K562 (cell line): Measurements from ENCODE around the gene FOSL2. TPM values are rescaled to one million over a fixed set of nuclear protein-coding genes. Genes with fewer than 3 reads are reported as not detected.

ENCODE experiments used
- ATAC-seq: fragments of 200-7000 bp; cut with Tn5 transposase; 3 replicates; pipeline ENCODE4 v1.9.1; 2020; ENCODE audit warnings: moderate library complexity
- BruUV-seq: library from RNA; stranded (reverse); fragments of 400-500 nt; replicated peaks from 2 replicates; lab custom pipeline; 2021; lab: Mats Ljungman, UMichigan
- CTCF ChIA-PET: fragments of 300-600 bp; formaldehyde crosslinking; extraction: SDS; loops from one replicate; lab custom pipeline; 2021; ENCODE audit warnings: low intra/inter-chr PET ratio; lab: Yijun Ruan, JAX
- POLR2A ChIA-PET: fragments of 300-600, 350-650 bp; sonication (Branson Sonifier 250); formaldehyde crosslinking; extraction: SDS; loops from one replicate; lab custom pipeline; 2021; ENCODE audit warnings: antibody characterized with exemption, inconsistent platforms; lab: Yijun Ruan, JAX
- DNase-seq, 4 experiments: peaks; one replicate each; pipeline versions ENCODE4 v3.0.0 to v3.0.0-alpha.2; 2011 to 2018; ENCODE audit warnings: low spot score in 3 of 4, mixed read lengths in 3 of 4; ENCODE audit errors: extremely low read depth in 1 of 4
- FAIRE-seq: peaks from 2 replicates; lab custom pipeline; 2011; peaks lifted over from hg19 to GRCh38; lab: Jason Lieb, UNC
- H2AFZ ChIP-seq: 2 replicates; pipeline ENCODE4 v1.6.0; 2011; ENCODE audit warnings: low read depth, low read length, control low read depth, inconsistent platforms
- H3K27ac ChIP-seq: fragments of 200-600 bp; 3 replicates; pipeline ENCODE4 v1.8.0; 2011; ENCODE audit warnings: low read depth, mild to moderate bottlenecking, control low read depth, inconsistent platforms, low read length, moderate library complexity, mixed read lengths; ENCODE audit errors: extremely low read depth
- H3K27me3 ChIP-seq, 2 experiments: fragments of 300-600 bp in 1 of 2; 2 replicates in 1 of 2; 3 replicates in 1 of 2; pipeline versions ENCODE4 v1.6.0 to v1.8.0; 2011; ENCODE audit warnings: inconsistent platforms in 2 of 2, low read length in 2 of 2, mild to moderate bottlenecking in 1 of 2, mixed read lengths in 1 of 2, moderate library complexity in 1 of 2; ENCODE audit not compliant: control insufficient read depth in 2 of 2, insufficient read depth in 2 of 2
- H3K36me3 ChIP-seq: fragments of 300-600 bp; 3 replicates; pipeline ENCODE4 v1.8.0; 2011; ENCODE audit warnings: mild to moderate bottlenecking, low read length, inconsistent platforms; ENCODE audit not compliant: control insufficient read depth, insufficient read depth
- H3K4me1 ChIP-seq, 2 experiments: fragments of 200-600 bp in 1 of 2; replicated peaks in 1 of 2; 2 replicates in 1 of 2; 3 replicates in 1 of 2; pipeline versions ENCODE4 v1.5.1 to v1.8.0; 2011; ENCODE audit warnings: inconsistent platforms in 2 of 2, low read length in 2 of 2, mild to moderate bottlenecking in 1 of 2, mixed read lengths in 1 of 2, moderate library complexity in 1 of 2; ENCODE audit not compliant: control insufficient read depth in 2 of 2, insufficient read depth in 2 of 2
- H3K4me2 ChIP-seq: 2 replicates; pipeline ENCODE4 v1.6.1; 2011; ENCODE audit warnings: low read length, control low read depth, inconsistent platforms, mixed read lengths; ENCODE audit not compliant: insufficient read depth
- H3K4me3 ChIP-seq: fragments of 200-600 bp; sonication (generic), shearing (Covaris generic); 2 replicates; pipeline ENCODE4 v1.5.1; 2016; ENCODE audit warnings: control low read depth, inconsistent platforms
- H3K79me2 ChIP-seq: fragments of 200-600 bp; 3 replicates; pipeline ENCODE4 v1.8.0; 2011; ENCODE audit warnings: low read length, inconsistent platforms; ENCODE audit not compliant: control insufficient read depth, insufficient read depth
- H3K9ac ChIP-seq, 2 experiments: 2 replicates each; pipeline versions ENCODE4 v1.6.0 to v1.6.1; 2011; ENCODE audit warnings: low read depth in 2 of 2, low read length in 2 of 2, control low read depth in 1 of 2, inconsistent platforms in 1 of 2, mild to moderate bottlenecking in 1 of 2, mixed read lengths in 1 of 2; ENCODE audit not compliant: insufficient read depth in 1 of 2
- H3K9me1 ChIP-seq: one replicate; pipeline ENCODE4 v1.6.0; 2011; ENCODE audit warnings: inconsistent platforms, mild to moderate bottlenecking, low read length, moderate library complexity; ENCODE audit not compliant: control insufficient read depth, insufficient read depth
- H3K9me3 ChIP-seq: replicated peaks from 2 replicates; pipeline ENCODE4 v1.5.1; 2011; ENCODE audit warnings: low read depth, low read length, inconsistent platforms; ENCODE audit not compliant: control insufficient read depth, insufficient read depth
- H4K20me1 ChIP-seq: replicated peaks from 2 replicates; pipeline ENCODE4 v1.6.1; 2011; ENCODE audit warnings: low read length, inconsistent platforms, mixed read lengths; ENCODE audit not compliant: control insufficient read depth, insufficient read depth
- CHD1 ChIP-seq: fragments of 200-600 bp; sonication (generic); IDR thresholded peaks from one replicate; pipeline ENCODE4 v1.6.1; 2012; ENCODE audit warnings: mild to moderate bottlenecking, moderate library complexity, low read length, inconsistent platforms
- KDM1A ChIP-seq, 2 experiments: fragments of 450-650 bp; IDR thresholded peaks; 2 replicates each; pipeline ENCODE4 v1.6.1; 2016; ENCODE audit warnings: mild to moderate bottlenecking in 2 of 2
- TAF15 ChIP-seq: fragments of 200-400 bp; formaldehyde crosslinking; IDR thresholded peaks from 2 replicates; pipeline ENCODE4 v1.6.1; 2017; ENCODE audit warnings: mild to moderate bottlenecking, low read depth, low read length, moderate library complexity
- WGBS: fragments of 100-300 bp; shearing (Covaris generic); methylation state at CpG from one replicate; pipeline ENCODE4 v1.1.6; 2016; ENCODE audit warnings: low coverage, mixed read lengths; ENCODE audit not compliant: insufficient coverage; ENCODE audit errors: missing lambda C conversion rate; 5-methylcytosine and 5-hydroxymethylcytosine counted together
- in situ Hi-C: fragments of 300-500 bp; cut with MboI; formaldehyde crosslinking; loops from 4 replicates; pipeline ENCODE4 v1.15.0; 2018; ENCODE audit warnings: inconsistent platforms, mixed read lengths
- intact Hi-C: fragments of 100-400 bp; cut with micrococcal nuclease; formaldehyde crosslinking; loops from 2 replicates; pipeline ENCODE4 v1.14.2; 2022
- polyA plus RNA-seq, 8 experiments: library from polyadenylated mRNA; depleted of rRNA in 4 of 8; stranded (reverse) in 5 of 8; unstranded in 3 of 8; fragments of >200 nt; fragmentation: Nextera tagmentation in 2 of 8; fragmentation: Illumina TruSeq in 1 of 8; extraction: Ambion mirVana in 2 of 8; extraction: Trizol in 1 of 8; gene quantifications; 2 replicates each; pipeline versions ENCODE4 v1.2.1 to v1.2.3, GENCODE V29; 2011 to 2014; ENCODE audit warnings: inconsistent platforms in 1 of 8, missing spikeins in 1 of 8
- total RNA-seq, 7 experiments: library from RNA; depleted of rRNA in 6 of 7; stranded (reverse); fragments of >200 nt in 6 of 7; fragmentation: Illumina TruSeq in 2 of 7; extraction: Trizol in 2 of 7; gene quantifications; 2 replicates each; pipeline versions ENCODE4 v1.2.1 to v1.2.3, GENCODE V29; 2011 to 2021; ENCODE audit warnings: low replicate concordance in 1 of 7
- TF ChIP-seq, protein P1 (sequence below): fragments of 200-400 bp; formaldehyde crosslinking; IDR thresholded peaks from 2 replicates; pipeline ENCODE4 v1.6.1; 2017; ENCODE audit warnings: mild to moderate bottlenecking, low read depth, low read length, moderate library complexity
- TF ChIP-seq, protein P2 (sequence below): fragments of 250-450 bp; sonication (Bioruptor Pico); IDR thresholded peaks from 2 replicates; pipeline ENCODE4 v1.8.0; 2022; ENCODE audit warnings: inconsistent platforms
- TF ChIP-seq, protein P3 (sequence below): fragments of 250-450 bp; sonication (Bioruptor Pico); IDR thresholded peaks from 2 replicates; pipeline ENCODE4 v1.4.0; 2020; ENCODE audit warnings: mild to moderate bottlenecking, moderate library complexity, borderline replicate concordance

FOSL2 gene
- total and polyA plus RNA-seq, 9 of the 15 experiments (the other 6 are each of a cell fraction or from before 2014, with no cell fraction given), result 0.04 to 2.9 (median 0.80) TPM

DNA sequence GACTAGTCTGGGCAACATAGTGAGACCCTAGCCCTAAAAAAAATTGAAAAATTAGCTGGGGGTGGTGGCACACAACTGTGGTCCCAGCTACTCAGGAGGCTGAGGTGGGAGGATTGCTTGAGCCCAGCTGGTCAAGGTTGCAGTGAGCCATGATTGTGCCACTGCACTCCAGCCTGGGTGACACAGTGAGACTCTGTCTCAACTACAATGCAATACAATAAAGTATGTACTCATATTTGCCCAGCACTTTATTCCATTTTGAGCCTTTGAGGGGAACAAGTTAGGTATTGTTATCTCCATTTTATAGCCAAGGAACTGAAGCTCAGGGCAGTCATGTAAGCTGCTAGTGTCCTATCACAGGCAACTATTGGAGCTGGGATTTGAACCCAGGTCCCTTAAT, 53.9 kb downstream of the FOSL2 start (continued):
- TF ChIP-seq, protein P1, sequence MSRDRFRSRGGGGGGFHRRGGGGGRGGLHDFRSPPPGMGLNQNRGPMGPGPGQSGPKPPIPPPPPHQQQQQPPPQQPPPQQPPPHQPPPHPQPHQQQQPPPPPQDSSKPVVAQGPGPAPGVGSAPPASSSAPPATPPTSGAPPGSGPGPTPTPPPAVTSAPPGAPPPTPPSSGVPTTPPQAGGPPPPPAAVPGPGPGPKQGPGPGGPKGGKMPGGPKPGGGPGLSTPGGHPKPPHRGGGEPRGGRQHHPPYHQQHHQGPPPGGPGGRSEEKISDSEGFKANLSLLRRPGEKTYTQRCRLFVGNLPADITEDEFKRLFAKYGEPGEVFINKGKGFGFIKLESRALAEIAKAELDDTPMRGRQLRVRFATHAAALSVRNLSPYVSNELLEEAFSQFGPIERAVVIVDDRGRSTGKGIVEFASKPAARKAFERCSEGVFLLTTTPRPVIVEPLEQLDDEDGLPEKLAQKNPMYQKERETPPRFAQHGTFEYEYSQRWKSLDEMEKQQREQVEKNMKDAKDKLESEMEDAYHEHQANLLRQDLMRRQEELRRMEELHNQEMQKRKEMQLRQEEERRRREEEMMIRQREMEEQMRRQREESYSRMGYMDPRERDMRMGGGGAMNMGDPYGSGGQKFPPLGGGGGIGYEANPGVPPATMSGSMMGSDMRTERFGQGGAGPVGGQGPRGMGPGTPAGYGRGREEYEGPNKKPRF, result no peak
- TF ChIP-seq, protein P2, sequence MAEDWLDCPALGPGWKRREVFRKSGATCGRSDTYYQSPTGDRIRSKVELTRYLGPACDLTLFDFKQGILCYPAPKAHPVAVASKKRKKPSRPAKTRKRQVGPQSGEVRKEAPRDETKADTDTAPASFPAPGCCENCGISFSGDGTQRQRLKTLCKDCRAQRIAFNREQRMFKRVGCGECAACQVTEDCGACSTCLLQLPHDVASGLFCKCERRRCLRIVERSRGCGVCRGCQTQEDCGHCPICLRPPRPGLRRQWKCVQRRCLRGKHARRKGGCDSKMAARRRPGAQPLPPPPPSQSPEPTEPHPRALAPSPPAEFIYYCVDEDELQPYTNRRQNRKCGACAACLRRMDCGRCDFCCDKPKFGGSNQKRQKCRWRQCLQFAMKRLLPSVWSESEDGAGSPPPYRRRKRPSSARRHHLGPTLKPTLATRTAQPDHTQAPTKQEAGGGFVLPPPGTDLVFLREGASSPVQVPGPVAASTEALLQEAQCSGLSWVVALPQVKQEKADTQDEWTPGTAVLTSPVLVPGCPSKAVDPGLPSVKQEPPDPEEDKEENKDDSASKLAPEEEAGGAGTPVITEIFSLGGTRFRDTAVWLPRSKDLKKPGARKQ, result no peak

DNA sequence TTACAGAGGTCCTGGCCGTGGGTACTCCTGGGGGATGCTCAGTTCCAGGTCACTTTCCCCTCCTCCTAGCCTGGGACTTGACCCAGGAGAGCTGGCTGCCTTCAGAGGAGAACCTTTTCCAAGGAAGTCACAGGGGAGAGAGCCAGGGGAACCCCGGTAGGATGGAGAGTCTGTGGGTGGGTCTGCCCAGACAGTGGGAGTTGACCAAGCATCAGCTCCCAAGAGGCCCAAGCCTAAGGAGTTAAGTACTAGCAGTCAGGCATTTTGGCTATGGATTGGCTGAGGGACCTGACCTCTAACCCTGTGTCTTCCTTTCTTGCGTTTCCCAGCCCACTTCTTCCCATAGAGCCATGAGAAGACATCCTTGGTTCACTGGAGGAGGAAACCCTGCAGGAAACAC, 54.4 kb downstream of the FOSL2 start:
- CTCF ChIA-PET, result no interaction called here
- Histone ChIP-seq H3K4me2 (no peak overlapping the region), H3K27me3 (peaks cover 5 to 15% of the 10 kb centered on the region in 2 experiments; a peak in 3 of 5 replicates), H3K4me1 (peaks cover 3 to 10% of the 10 kb centered on the region in 2 experiments; a peak in 4 of 5 replicates), H3K9me3 (0 out of 2 replicates have a peak, but pooled peaks cover 1% of the 10 kb centered on the region), H3K9ac (no peak overlapping the region), H3K27ac (no peak overlapping the region), H3K79me2 (no peaks in the 10 kb centered on the region), H3K9me1 (no peaks in the 10 kb centered on the region), H2AFZ (no peak overlapping the region), H3K4me3 (no peak overlapping the region), H3K36me3 (no peaks in the 10 kb centered on the region), H4K20me1 (no peaks in the 10 kb centered on the region)
- POLR2A ChIA-PET, result interaction anchor here (0.7 kb wide), 1 partner anchor 85 kb away, joined by 3 read pairs; no protein-coding TSS in a partner anchor
- intact Hi-C loops (no loop called here), in situ Hi-C loops (no loop called here)
- no TSS peak for BruUV-seq
- DNase-seq, result no peak
- FAIRE-seq, result no peak
- TF ChIP-seq TAF15 (no peak), KDM1A (IDR thresholded peaks at IDR 0.05) (no peak), CHD1 (no peak)
- TF ChIP-seq, protein P3, sequence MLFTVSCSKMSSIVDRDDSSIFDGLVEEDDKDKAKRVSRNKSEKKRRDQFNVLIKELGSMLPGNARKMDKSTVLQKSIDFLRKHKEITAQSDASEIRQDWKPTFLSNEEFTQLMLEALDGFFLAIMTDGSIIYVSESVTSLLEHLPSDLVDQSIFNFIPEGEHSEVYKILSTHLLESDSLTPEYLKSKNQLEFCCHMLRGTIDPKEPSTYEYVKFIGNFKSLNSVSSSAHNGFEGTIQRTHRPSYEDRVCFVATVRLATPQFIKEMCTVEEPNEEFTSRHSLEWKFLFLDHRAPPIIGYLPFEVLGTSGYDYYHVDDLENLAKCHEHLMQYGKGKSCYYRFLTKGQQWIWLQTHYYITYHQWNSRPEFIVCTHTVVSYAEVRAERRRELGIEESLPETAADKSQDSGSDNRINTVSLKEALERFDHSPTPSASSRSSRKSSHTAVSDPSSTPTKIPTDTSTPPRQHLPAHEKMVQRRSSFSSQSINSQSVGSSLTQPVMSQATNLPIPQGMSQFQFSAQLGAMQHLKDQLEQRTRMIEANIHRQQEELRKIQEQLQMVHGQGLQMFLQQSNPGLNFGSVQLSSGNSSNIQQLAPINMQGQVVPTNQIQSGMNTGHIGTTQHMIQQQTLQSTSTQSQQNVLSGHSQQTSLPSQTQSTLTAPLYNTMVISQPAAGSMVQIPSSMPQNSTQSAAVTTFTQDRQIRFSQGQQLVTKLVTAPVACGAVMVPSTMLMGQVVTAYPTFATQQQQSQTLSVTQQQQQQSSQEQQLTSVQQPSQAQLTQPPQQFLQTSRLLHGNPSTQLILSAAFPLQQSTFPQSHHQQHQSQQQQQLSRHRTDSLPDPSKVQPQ (CRISPR knock-in tag), result no peak
- WGBS, result 6% methylated on average over 3 of the region's 3 CpGs
- no peak for ATAC-seq
